ENCODE data around the gene TUBB2A. TPM values are rescaled to one million over a fixed set of nuclear protein-coding genes. Genes with fewer than 3 reads are reported as not detected.

Gene TUBB2A
- total and polyA plus RNA-seq, 2 of the 13 experiments (the other 11 are each of a cell fraction or from before 2014, with no cell fraction given), result 35.3 to 106 TPM

DNA sequence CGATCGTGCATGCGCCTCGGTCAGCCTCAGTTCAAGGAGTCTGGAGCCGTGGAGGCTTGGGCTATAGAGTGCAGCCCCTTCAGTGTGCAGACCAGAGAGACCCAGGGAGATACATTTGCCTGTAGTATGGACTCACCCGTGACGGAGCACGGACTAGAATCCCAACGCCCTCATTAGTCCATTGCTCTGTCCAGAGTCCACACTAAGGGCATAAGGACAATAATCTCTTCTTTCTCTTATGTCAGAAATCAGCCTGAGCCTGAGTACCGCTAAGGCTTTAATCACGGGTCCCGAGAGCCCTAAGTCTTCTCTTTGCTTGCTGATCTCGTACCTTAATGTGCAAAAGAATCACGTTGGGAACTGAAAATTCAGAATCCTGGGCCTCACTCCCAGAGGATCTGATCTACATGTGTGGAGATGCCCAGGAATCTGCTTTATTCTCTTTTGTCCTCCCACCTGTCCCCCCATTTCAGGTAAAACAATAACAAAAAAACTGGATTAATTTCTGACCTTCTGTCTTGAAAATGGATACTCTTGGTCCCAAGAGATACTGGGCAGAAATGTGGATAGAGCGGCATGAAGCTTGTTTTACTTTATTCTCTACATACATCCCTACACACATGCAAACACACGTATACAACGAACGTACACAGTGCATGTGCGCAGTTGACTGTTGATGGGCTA lies 38.2 kb downstream of the TUBB2A start (continued):
- TF ChIP-seq, protein P1, sequence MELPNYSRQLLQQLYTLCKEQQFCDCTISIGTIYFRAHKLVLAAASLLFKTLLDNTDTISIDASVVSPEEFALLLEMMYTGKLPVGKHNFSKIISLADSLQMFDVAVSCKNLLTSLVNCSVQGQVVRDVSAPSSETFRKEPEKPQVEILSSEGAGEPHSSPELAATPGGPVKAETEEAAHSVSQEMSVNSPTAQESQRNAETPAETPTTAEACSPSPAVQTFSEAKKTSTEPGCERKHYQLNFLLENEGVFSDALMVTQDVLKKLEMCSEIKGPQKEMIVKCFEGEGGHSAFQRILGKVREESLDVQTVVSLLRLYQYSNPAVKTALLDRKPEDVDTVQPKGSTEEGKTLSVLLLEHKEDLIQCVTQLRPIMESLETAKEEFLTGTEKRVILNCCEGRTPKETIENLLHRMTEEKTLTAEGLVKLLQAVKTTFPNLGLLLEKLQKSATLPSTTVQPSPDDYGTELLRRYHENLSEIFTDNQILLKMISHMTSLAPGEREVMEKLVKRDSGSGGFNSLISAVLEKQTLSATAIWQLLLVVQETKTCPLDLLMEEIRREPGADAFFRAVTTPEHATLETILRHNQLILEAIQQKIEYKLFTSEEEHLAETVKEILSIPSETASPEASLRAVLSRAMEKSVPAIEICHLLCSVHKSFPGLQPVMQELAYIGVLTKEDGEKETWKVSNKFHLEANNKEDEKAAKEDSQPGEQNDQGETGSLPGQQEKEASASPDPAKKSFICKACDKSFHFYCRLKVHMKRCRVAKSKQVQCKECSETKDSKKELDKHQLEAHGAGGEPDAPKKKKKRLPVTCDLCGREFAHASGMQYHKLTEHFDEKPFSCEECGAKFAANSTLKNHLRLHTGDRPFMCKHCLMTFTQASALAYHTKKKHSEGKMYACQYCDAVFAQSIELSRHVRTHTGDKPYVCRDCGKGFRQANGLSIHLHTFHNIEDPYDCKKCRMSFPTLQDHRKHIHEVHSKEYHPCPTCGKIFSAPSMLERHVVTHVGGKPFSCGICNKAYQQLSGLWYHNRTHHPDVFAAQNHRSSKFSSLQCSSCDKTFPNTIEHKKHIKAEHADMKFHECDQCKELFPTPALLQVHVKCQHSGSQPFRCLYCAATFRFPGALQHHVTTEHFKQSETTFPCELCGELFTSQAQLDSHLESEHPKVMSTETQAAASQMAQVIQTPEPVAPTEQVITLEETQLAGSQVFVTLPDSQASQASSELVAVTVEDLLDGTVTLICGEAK (IDR thresholded peaks at IDR 0.05), result no peak
- TF ChIP-seq, protein P1 (CRISPR knock-in tag; IDR thresholded peaks at IDR 0.05), result 0 out of 2 replicates have a peak, but pooled peaks have one; percentile 14
- TF ChIP-seq FOXA3 (CRISPR knock-in tag; IDR thresholded peaks at IDR 0.05), result no peak
- TF ChIP-seq ZNF335 (CRISPR knock-in tag; IDR thresholded peaks at IDR 0.05), result no peak; the same call in 1 of the 2 replicates
- no peak for TF ChIP-seq PHF5A (CRISPR knock-in tag; IDR thresholded peaks at IDR 0.05; ENCODE audit: low read depth, unreplicated experiment)
- TF ChIP-seq, protein P2, sequence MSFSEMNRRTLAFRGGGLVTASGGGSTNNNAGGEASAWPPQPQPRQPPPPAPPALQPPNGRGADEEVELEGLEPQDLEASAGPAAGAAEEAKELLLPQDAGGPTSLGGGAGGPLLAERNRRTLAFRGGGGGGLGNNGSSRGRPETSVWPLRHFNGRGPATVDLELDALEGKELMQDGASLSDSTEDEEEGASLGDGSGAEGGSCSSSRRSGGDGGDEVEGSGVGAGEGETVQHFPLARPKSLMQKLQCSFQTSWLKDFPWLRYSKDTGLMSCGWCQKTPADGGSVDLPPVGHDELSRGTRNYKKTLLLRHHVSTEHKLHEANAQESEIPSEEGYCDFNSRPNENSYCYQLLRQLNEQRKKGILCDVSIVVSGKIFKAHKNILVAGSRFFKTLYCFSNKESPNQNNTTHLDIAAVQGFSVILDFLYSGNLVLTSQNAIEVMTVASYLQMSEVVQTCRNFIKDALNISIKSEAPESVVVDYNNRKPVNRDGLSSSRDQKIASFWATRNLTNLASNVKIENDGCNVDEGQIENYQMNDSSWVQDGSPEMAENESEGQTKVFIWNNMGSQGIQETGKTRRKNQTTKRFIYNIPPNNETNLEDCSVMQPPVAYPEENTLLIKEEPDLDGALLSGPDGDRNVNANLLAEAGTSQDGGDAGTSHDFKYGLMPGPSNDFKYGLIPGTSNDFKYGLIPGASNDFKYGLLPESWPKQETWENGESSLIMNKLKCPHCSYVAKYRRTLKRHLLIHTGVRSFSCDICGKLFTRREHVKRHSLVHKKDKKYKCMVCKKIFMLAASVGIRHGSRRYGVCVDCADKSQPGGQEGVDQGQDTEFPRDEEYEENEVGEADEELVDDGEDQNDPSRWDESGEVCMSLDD (CRISPR knock-in tag; IDR thresholded peaks at IDR 0.05; ENCODE audit: borderline replicate concordance), result no peak
- TF ChIP-seq SMAD3 (CRISPR knock-in tag; IDR thresholded peaks at IDR 0.05), result no peak
- TF ChIP-seq SALL1 (CRISPR knock-in tag; IDR thresholded peaks at IDR 0.05), result peak; percentile 51; the same call in 1 of the 2 replicates
- TF ChIP-seq ZSCAN21 (CRISPR knock-in tag; IDR thresholded peaks at IDR 0.05; ENCODE audit: borderline replicate concordance), result no peak
- TF ChIP-seq ATM (IDR thresholded peaks at IDR 0.05; ENCODE audit: borderline replicate concordance), result no peak
- TF ChIP-seq, protein P3, sequence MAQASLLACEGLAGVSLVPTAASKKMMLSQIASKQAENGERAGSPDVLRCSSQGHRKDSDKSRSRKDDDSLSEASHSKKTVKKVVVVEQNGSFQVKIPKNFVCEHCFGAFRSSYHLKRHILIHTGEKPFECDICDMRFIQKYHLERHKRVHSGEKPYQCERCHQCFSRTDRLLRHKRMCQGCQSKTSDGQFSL (CRISPR knock-in tag; IDR thresholded peaks at IDR 0.05), result no peak
- no peak for TF ChIP-seq ZNF883 (CRISPR knock-in tag; IDR thresholded peaks at IDR 0.05; ENCODE audit: not compliant biosample characterization)
- TF ChIP-seq ZNF549 (CRISPR knock-in tag; IDR thresholded peaks at IDR 0.05), result no peak
- no peak for TF ChIP-seq TP53 (CRISPR knock-in tag; conservative IDR thresholded peaks at IDR 0.05)

Data from HepG2 (cell line).